Activated T-helper 9 cell treated with anti-CD3 and anti-CD28 coated beads, Interleukin-2, amount 50 U/mL, for 16 hours (primary cell): ENCODE measurements around the gene TTC16.
A peak's percentile ranks its signal among the peaks of the same experiment; 100 is the strongest.

Source experiments
- DNase-seq: peaks from one replicate; pipeline ENCODE4 v3.0.0-alpha.2; 2020; ENCODE audit warnings: low read depth

TTC16 gene

GRCh38 chr9:127715470-127716337 lies at the start of gene TTC16, which contains the start of gene PTRH1:
TTC16 (plus strand) TSS chr9:127716079; CDS start chr9:127716146, 67 bp downstream.
PTRH1 (minus strand) TSS chr9:127715663; CDS start chr9:127715639, 24 bp downstream.
- DNase-seq: peak; percentile 96

DNA sequence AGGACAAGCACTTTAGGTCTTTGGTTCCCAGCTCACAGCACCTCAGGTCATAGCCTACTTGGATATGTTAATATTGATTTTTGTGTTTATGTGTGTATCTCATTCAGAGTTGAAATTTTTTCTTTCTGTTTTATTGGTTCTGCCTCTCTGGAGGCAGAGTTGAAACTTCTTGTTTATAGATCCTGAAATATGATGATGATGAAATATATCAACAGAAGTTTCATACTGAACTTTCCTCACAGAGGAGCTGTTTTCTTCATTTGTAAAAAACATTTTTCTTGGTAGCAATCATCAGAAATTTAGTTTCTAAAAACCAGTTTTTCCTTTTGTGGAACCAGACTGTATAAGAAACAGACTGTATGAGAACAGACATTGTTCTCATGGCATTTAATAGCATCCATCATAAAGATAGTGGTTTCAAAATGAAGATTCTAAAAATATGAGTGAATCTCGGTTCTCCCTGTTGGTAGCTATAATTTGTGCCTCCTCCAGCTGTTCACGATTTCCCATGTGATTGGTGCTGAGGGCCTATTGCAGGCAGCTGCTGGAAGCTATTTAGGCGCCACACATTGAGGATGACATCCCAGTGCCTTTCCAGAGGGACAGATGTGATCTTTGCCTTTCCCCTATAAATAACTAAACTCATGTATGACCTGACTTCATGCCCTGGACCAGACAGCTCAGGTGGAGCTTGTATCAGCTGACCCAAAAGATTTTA lies 48.6 kb upstream of the TTC16 start:
- DNase-seq: no peak

- DNase-seq: no peak
These were observed 48.0 kb upstream of the TTC16 start for GRCh38 chr9:127667906-127668305.

DNA sequence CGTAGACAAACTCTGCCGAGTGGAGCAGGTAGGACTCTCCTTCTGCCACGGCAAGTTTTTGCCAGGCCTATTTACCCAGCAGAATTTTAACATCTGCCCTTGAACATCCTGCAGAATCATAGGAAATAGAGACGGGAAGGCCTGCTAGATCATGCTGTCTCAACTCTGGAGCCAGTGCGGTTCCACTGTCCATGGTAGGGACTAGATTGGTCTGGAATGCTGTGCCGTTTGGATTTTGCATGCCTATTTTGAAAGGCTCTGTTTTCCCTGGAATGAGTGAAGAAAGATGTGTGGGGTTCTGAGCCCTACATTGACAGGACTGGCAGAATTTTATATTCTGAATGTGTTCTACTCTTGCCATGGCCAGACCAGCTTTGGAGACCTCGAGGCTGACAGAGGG lies 42.6 kb upstream of the TTC16 start:
- DNase-seq: no peak

DNA sequence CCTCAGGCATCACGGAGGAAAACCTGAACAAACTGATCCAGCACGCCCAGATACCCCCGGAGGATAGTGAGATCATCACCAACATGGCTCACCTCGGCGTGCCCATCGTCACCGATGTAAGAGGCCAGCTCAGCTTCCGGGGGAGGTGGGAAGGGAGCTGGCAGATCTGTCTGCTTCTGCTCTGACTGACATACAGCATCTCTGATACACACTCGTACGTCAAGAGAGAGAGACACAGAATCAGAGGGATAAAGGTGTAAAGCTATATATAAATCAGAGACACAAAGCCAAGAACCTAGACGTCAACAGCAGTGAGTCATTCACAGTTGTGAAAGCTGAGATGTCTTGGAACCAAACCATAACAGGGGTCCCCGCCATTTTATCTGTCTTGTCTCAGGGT lies 39.2 kb upstream of the TTC16 start:
- no peak for DNase-seq

DNA sequence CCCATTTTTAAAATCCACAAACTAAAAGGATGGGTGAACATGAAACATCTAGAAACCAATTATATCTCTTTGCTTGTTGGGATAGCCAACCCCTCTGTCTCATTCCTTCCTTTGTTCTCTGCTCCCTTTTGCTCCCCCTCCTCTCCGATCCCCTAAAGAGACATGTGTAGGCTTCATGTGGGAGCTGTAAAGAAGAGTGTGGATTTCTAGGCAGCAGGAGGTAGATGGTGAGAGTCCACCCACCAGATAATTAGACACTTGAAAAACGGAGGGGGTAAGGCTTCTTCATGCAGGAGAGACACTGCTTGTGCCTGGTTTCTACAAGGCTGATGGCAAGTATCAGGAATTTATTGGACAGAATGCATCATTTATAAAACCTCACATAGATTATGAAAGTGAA lies 36.4 kb upstream of the TTC16 start:
- no peak for DNase-seq

GRCh38 chr9:127680226-127680625 lies 35.7 kb upstream of the TTC16 start:
- DNase-seq: no peak

GRCh38 chr9:127680846-127681245 lies 35.0 kb upstream of the TTC16 start:
- DNase-seq: no peak

DNA sequence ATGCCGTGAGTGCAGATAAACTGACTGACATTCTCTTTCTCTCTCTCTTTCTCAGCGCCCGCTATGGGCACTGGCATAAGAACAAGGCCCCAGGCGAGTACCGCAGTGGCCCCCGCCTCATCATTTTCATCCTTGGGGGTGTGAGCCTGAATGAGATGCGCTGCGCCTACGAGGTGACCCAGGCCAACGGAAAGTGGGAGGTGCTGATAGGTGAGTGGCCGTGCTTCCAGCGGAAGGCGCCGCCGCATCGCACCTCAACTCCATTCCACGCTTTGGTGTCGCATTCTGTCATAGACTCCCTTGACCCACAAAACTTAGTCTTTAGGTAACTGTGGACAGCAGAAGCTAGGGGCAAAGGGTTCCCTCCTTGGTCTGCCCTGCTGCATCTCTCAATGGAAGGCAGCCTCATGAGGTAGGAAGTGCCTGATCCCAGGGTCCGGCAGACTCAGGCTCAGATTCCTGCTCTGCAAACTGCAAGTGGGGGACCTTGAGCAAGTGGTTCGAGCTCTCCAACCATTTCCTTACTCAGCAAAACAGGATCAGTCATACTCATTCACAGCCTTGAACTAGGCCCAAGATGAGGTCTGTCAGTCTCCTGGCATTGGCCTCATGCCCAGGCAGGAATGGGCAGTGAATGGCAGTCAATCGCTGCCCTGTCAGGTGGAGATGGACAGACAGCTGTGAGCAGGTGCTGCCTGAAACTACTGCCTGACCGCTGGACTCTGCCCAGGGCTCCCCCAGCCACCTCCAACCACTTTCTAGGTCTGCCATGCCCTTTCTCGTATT lies 33.3 kb upstream of the TTC16 start:
- no peak for DNase-seq

- DNase-seq: no peak
These were observed 32.2 kb upstream of the TTC16 start for GRCh38 chr9:127683723-127684122.

GRCh38 chr9:127684576-127684975 lies 31.3 kb upstream of the TTC16 start:
- DNase-seq: no peak

- no peak for DNase-seq
These were observed 29.2 kb upstream of the TTC16 start for GRCh38 chr9:127686461-127687393.

DNA sequence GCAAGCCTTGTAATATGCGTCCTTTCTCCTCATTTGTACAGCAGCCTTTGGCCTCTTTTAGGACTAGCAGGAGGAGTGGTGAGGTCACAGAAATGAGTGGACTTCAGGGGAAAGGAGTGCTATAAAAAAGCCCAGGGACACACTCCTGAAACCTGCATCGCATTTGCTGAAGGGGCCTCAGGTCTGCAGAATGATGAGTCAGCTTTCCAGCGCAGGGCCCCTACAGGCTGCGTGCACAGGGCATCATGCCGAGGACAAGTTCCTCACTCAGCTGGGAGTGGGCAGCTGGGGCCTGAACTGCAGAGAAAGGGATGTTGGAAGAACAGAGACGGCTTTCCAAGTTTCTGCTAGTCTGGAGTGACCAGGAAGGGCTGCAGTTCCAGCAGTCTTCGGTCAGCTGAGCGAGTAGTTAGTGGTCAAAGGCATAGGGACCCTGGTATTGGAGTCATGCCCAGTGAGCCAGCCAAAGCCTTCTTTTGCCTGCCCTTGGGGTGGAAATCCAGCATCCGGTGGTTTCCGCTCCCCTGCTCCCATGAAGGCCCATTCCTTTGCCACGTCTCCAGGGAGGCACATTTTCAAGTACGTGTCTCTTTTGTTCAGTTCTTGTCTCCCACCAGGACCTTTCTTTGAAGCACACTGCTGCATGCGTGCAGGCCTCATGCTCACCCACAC lies 26.4 kb upstream of the TTC16 start:
- no peak for DNase-seq

GRCh38 chr9:127690735-127691134 lies 25.1 kb upstream of the TTC16 start:
- no peak for DNase-seq

- DNase-seq: no peak
These were observed 23.8 kb upstream of the TTC16 start for GRCh38 chr9:127692071-127692470.

GRCh38 chr9:127693143-127693542 lies 22.7 kb upstream of the TTC16 start:
- DNase-seq: no peak

- no peak for DNase-seq
These were observed 22.2 kb upstream of the TTC16 start for GRCh38 chr9:127693697-127694096.

- no peak for DNase-seq
These were observed 20.8 kb upstream of the TTC16 start for GRCh38 chr9:127694890-127695720.

DNA sequence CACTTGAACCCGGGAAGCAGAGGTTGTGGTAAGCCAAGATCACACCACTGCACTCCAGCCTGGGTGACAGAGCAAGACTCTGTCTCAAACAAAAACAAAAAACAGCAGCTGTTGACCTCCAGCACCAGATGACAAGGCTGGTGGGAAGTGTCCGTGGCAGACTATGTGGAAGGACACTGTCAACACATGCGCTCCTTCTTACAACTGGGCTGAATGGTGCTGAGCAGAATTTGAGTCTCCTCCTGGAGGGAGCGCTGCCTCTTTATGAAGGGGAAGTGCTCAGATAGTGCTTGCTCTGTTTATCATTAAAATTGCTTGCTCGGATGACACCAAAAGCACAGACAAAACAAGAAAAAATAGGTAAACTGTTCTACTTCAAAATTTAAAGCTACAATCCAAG lies 18.3 kb upstream of the TTC16 start:
- no peak for DNase-seq

DNA sequence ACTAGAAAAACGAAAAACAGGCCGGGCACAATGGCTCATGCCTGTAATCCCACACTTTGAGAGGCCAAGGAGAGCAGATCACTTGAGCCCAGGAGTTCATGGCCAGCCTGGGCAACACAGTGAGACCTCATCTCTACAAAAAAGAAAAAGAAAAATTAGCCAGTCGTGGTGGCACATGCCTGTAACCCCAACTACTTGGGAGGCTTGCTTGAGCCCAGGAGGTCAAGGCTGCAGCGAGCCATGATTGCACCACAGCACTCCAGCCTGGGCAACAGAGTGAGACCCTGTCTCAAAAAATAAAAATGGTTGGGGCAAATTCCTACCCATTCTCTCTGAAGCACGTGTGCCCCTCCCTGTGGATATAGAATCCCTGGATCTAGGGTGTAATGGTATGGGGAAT lies 17.5 kb upstream of the TTC16 start:
- DNase-seq: no peak
